C4-2B (cell line): ENCODE data around the gene CNIH1.
"Not testable (repeated sequence)": the region's sequence is repeated elsewhere in the genome, so short reads cannot be mapped to it uniquely, and the experiment has no call there.

ENCODE experiments used
- CTCF ChIP-seq: fragments of 450-650 bp; conservative IDR thresholded peaks from 2 replicates; pipeline ENCODE4 v1.5.1; 2017; ENCODE audit warnings: mild to moderate bottlenecking
- ZFX ChIP-seq: fragments of 450-650 bp; IDR thresholded peaks from 2 replicates; pipeline ENCODE4 v1.6.1; 2017

GRCh38 chr14:54456820-54457608, 15.8 kb upstream of the CNIH1 start:
- not testable (repeated sequence) for TF ChIP-seq CTCF, ZFX
